Endothelial cell (in vitro differentiated cells): ENCODE data around the gene CDR2. TPM values are rescaled to one million over a fixed set of nuclear protein-coding genes. Genes with fewer than 3 reads are reported as not detected.
"Not testable (repeated sequence)": the region's sequence is repeated elsewhere in the genome, so short reads cannot be mapped to it uniquely, and the experiment has no call there.

ENCODE experiments used
- DNase-seq: peaks from one replicate; pipeline ENCODE4 v3.0.0; 2021; ENCODE audit warnings: low spot score
- H3K27ac Mint-ChIP-seq: one replicate; pipeline ENCODE4 v1.8.0; 2021; ENCODE audit warnings: mixed read lengths, inconsistent platforms; ENCODE audit not compliant: unreplicated experiment
- H3K27me3 Mint-ChIP-seq: one replicate; pipeline ENCODE4 v1.8.0; 2021; ENCODE audit warnings: mild to moderate bottlenecking, moderate library complexity, mixed read lengths, inconsistent platforms; ENCODE audit not compliant: unreplicated experiment
- H3K36me3 Mint-ChIP-seq: one replicate; pipeline ENCODE4 v1.8.0; 2021; ENCODE audit warnings: mild to moderate bottlenecking, low read depth, mixed read lengths, inconsistent platforms; ENCODE audit not compliant: unreplicated experiment
- H3K4me1 Mint-ChIP-seq: one replicate; pipeline ENCODE4 v1.8.0; 2021; ENCODE audit warnings: mild to moderate bottlenecking, mixed read lengths, inconsistent platforms; ENCODE audit not compliant: unreplicated experiment
- H3K4me3 Mint-ChIP-seq: one replicate; pipeline ENCODE4 v1.8.0; 2021; ENCODE audit warnings: mild to moderate bottlenecking, mixed read lengths, inconsistent platforms; ENCODE audit not compliant: unreplicated experiment
- H3K9me3 Mint-ChIP-seq: one replicate; pipeline ENCODE4 v1.8.0; 2021; ENCODE audit warnings: mixed read lengths, inconsistent platforms; ENCODE audit not compliant: unreplicated experiment
- CTCF ChIP-seq: fragments of 200-600 bp; sonication (generic); IDR thresholded peaks from one replicate; pipeline ENCODE4 v1.5.0; 2021; ENCODE audit warnings: antibody characterized with exemption; ENCODE audit not compliant: unreplicated experiment
- total RNA-seq: library from RNA; stranded (reverse); fragmentation: NEBNext Ultra II Directional; extraction: Animal tissue kit (Norgen Biotek cat#: 25700); gene quantifications from one replicate; pipeline ENCODE4 v1.2.1, GENCODE V29; 2021; ENCODE audit not compliant: unreplicated experiment

Gene CDR2
- total RNA-seq, 1 donor from 2014 or later, result 26.3 TPM

- no peak for TF ChIP-seq CTCF
- Mint-ChIP-seq H3K9me3 (no peaks in the 10 kb centered on the region), H3K36me3 (peaks cover 3% of the 10 kb centered on the region), H3K27me3 (no peaks in the 10 kb centered on the region), H3K27ac (no peak overlapping the region), H3K4me1 (peaks cover 34% of the 10 kb centered on the region), H3K4me3 (peak overlapping the region; percentile 96)
- DNase-seq, result no peak
Measured at GRCh38 chr16:22372882-22373661, 1.3 kb downstream of the CDR2 start.

GRCh38 chr16:22370038-22370820 lies 4.2 kb downstream of the CDR2 start:
- H3K27ac Mint-ChIP-seq, result peak overlapping the region; percentile 75
- TF ChIP-seq CTCF, result no peak

GRCh38 chr16:22369221-22369811 lies 5.1 kb downstream of the CDR2 start:
- no peak for TF ChIP-seq CTCF
- H3K4me1 Mint-ChIP-seq, result peaks cover 38% of the 10 kb centered on the region
- H3K9me3 Mint-ChIP-seq, result no peaks in the 10 kb centered on the region
- no peak overlapping the region for H3K4me3 Mint-ChIP-seq
- DNase-seq, result no peak
- peaks cover 3% of the 10 kb centered on the region for H3K36me3 Mint-ChIP-seq
- peak overlapping the region; percentile 93 for H3K27ac Mint-ChIP-seq
- H3K27me3 Mint-ChIP-seq, result no peaks in the 10 kb centered on the region

More at GRCh38 chr16:22370038-22370820, 4.2 kb downstream of the CDR2 start:
- no peak for DNase-seq
- H3K4me3 Mint-ChIP-seq, result no peak overlapping the region
- no peaks in the 10 kb centered on the region for H3K27me3 Mint-ChIP-seq
- H3K36me3 Mint-ChIP-seq, result peaks cover 3% of the 10 kb centered on the region
- no peaks in the 10 kb centered on the region for H3K9me3 Mint-ChIP-seq
- H3K4me1 Mint-ChIP-seq, result peaks cover 40% of the 10 kb centered on the region

GRCh38 chr16:22368200-22368826 lies 6.1 kb downstream of the CDR2 start:
- not testable (repeated sequence) for H3K9me3 Mint-ChIP-seq

GRCh38 chr16:22366889-22367288 lies 7.5 kb downstream of the CDR2 start:
- peaks cover 22% of the 10 kb centered on the region for H3K4me1 Mint-ChIP-seq
- DNase-seq, result no peak
- no peak for TF ChIP-seq CTCF
- peak overlapping the region; percentile 59 for H3K27ac Mint-ChIP-seq
- no peaks in the 10 kb centered on the region for H3K9me3 Mint-ChIP-seq
- peaks cover 20% of the 10 kb centered on the region for H3K36me3 Mint-ChIP-seq
- H3K4me3 Mint-ChIP-seq, result peak overlapping the region; percentile 19
- no peaks in the 10 kb centered on the region for H3K27me3 Mint-ChIP-seq

More at GRCh38 chr16:22368200-22368826, 6.1 kb downstream of the CDR2 start:
- H3K4me1 Mint-ChIP-seq, result peaks cover 34% of the 10 kb centered on the region
- H3K36me3 Mint-ChIP-seq, result peaks cover 10% of the 10 kb centered on the region
- not testable (repeated sequence) for H3K4me3 Mint-ChIP-seq, DNase-seq, H3K27me3 Mint-ChIP-seq
- H3K27ac Mint-ChIP-seq, result peak overlapping the region; percentile 93
